Measurements from ENCODE around the gene VASH2.

DNA sequence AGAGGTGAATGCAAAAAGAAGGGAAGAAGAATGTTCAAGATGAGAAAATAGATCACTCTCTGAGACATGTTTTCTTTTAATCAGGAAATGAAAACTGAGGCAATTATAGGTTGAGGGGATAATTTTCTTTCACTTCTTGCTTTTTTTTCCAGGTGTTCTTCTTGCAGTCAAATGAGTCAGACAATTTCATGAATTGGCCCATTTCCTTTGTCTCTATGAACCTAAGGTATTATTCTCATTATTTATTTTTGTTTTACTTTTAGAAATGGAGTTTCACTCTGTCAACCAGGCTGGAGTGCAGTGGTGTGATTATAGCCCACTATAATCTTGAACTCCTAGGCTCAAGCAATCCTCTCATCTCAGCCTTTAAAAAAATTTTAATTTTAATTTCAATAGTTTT, 3.5 kb upstream of the VASH2 start:
- TF ChIP-seq, protein P1, sequence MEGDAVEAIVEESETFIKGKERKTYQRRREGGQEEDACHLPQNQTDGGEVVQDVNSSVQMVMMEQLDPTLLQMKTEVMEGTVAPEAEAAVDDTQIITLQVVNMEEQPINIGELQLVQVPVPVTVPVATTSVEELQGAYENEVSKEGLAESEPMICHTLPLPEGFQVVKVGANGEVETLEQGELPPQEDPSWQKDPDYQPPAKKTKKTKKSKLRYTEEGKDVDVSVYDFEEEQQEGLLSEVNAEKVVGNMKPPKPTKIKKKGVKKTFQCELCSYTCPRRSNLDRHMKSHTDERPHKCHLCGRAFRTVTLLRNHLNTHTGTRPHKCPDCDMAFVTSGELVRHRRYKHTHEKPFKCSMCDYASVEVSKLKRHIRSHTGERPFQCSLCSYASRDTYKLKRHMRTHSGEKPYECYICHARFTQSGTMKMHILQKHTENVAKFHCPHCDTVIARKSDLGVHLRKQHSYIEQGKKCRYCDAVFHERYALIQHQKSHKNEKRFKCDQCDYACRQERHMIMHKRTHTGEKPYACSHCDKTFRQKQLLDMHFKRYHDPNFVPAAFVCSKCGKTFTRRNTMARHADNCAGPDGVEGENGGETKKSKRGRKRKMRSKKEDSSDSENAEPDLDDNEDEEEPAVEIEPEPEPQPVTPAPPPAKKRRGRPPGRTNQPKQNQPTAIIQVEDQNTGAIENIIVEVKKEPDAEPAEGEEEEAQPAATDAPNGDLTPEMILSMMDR (IDR thresholded peaks at IDR 0.05; ENCODE audit: insufficient read depth, low read length, poor library complexity, severe bottlenecking), result no peak
- no peak for TF ChIP-seq EZH2phosphoT487 (conservative IDR thresholded peaks at IDR 0.05; ENCODE audit: low read length)
